Measurements from ENCODE around the gene FTH1.
"Not testable (repeated sequence)": the region's sequence is repeated elsewhere in the genome, so short reads cannot be mapped to it uniquely, and the experiment has no call there.

FTH1 gene

GRCh38 chr11:61967116-61967923 lies at the start of gene FTH1:
FTH1 (minus strand) TSS chr11:61967634; CDS start chr11:61967425, 209 bp downstream.
- DNase-seq (ENCODE audit: low read depth, low spot score): no peak

GRCh38 chr11:62015615-62016014 lies 48.2 kb upstream of the FTH1 start:
- DNase-seq (ENCODE audit: low read depth, low spot score): no peak

DNA sequence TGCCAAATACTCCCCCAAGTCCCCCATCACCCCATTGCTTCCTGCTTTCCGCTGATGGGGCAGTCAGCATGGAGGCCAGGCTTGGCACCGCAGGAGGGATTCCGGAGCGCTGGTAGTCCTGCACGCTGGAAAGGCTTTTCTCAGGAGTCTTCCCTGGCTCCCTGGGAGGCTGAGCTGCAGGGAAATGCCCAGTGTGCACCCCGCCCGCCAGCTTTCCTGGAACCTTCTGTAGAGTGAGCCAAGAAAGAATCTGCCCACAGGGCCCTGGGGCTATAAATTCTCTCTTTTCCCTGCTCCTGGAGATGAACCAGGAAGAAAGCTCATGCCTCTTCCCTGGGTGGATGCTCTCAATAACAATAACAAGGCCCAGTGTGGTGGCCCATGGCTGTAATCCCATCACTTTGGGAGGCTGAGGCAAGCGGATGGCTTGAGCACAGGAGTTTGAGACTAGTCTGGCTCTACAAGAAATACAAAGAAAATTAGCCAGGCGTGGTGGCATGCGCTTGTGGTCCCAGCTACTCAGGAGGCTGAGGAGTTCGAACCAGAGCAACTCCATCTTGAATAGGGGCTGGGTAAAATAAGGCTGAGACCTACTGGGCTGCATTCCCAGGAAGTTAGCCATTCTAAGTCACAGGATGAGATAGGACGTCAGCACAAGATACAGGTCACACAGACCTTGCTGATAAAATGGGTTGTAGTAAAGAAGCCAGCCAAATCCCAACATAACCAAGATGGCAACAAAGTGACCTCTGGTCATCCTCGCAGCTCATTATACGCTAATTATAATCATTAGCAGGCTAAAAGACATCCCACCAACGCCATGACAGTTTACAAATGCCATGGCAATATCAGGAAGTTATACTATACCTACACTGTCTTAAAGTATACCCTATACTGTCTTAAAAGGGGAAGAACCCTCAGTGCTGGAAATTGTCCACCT lies 46.4 kb upstream of the FTH1 start:
- no peak for DNase-seq (ENCODE audit: low read depth, low spot score)

DNA sequence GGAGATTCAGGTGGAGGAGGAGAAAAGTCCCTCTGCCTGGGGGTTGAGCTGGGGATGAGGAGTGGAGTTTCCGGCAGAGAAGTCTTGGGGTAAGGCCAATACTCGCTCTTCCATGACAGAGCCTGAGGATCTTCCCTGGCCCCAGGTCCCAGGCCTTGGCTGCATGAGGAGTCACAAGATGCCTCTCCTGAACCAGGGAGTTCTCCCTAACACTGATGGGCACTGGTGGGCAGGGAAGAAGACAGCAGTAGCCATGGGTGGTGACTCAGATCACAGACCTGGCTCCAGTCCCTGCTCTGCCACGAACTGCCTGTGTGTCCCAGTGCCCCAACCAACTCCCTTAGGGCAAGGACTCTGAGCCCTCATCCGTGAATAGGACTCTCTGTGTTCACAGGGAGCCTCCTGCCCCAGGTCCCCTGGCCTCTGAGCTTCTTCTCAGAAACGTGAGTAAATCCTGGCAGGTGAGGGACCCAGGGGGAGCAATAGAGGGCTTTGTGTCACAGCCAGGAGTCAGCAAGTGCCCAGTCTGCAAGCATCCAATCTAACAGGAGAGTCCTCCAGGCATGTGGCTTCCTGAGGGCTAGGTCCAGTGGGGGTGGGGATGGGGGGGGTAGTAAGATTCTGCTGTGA lies 45.5 kb upstream of the FTH1 start:
- no peak for DNase-seq (ENCODE audit: low read depth, low spot score)

GRCh38 chr11:62012451-62012831 lies 45.0 kb upstream of the FTH1 start:
- DNase-seq (ENCODE audit: low read depth, low spot score): no peak

DNA sequence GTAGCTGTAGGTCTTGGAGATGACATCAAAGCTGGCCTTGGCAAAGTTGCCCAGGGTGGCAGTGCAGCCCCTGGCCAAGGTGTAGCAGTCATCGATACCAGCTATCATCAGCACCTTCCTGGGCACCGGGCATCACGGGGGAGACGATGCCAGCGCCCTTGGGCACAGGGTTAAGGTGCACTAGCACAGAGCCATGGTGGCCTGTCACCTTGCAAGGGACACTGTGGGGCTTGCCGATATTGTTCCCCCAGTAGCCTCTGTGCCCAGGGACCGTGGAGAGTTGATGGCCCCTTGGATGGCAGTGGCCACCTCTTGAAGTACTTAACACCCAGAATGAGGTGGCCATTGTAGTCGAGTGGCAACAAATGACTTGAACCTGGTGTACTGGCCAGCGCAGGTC lies 44.4 kb upstream of the FTH1 start:
- DNase-seq (ENCODE audit: low read depth, low spot score): no peak

DNA sequence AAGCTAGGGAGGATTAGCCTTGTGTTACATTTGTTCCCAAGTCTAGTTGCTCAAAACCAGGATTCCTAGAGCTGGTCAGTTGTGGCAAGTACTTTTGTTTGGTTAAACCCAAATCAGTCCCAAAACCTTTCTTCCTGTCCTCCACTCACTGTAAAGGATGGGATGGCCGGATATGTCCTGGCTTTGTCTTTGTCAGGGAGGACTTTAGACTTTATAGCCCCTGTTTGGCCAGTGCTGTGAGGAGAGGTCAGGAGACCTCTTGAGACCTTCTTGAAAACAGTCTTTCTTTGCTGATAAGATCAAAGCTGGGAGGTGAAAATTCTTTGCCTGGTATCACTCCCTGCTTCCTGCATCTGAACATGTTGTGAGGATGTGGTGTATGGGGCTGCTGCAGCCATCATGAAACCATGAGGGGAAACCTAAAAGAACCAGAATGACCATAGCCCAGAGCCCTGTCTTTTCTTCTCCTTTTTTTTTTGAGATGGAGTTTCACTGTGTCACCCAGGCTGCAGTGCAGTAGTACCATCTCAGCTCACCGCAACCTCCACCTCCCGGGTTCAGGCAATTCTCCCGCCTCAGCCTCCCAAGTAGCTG lies 43.6 kb upstream of the FTH1 start:
- DNase-seq (ENCODE audit: low read depth, low spot score): no peak

- DNase-seq (ENCODE audit: low read depth, low spot score): no peak
Measured at GRCh38 chr11:62008193-62008592, 40.8 kb upstream of the FTH1 start.

GRCh38 chr11:62004473-62004872 lies 37.0 kb upstream of the FTH1 start:
- DNase-seq (ENCODE audit: low read depth, low spot score): peak; percentile 40

GRCh38 chr11:62002283-62002682 lies 34.8 kb upstream of the FTH1 start:
- DNase-seq (ENCODE audit: low read depth, low spot score): not testable (repeated sequence)

- DNase-seq (ENCODE audit: low read depth, low spot score): no peak
Measured at GRCh38 chr11:62001450-62002191, 34.2 kb upstream of the FTH1 start.

GRCh38 chr11:62000539-62001446 lies 33.4 kb upstream of the FTH1 start:
- no peak for DNase-seq (ENCODE audit: low read depth, low spot score)

GRCh38 chr11:61999141-61999975 lies 31.9 kb upstream of the FTH1 start:
- no peak for DNase-seq (ENCODE audit: low read depth, low spot score)

DNA sequence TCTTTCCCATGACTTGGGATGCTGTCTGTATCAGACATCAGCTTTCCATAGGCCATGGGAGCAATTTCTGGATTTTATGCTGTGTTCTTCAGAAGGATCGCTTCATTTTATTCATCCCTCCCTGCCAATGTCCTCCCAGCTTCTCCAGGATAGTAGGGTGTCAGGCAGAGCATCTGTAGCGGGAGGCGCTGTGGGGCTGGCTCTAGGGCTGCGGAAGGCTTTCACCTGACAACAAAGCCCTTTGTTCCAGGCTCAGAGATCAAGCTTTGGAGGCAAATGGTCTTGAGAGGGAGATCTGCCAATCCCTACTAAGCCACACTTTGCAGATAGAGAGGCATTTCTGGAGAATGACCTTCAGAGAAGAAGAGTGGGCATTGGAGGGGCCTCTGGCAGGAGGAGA lies 29.5 kb upstream of the FTH1 start:
- no peak for DNase-seq (ENCODE audit: low read depth, low spot score)

DNA sequence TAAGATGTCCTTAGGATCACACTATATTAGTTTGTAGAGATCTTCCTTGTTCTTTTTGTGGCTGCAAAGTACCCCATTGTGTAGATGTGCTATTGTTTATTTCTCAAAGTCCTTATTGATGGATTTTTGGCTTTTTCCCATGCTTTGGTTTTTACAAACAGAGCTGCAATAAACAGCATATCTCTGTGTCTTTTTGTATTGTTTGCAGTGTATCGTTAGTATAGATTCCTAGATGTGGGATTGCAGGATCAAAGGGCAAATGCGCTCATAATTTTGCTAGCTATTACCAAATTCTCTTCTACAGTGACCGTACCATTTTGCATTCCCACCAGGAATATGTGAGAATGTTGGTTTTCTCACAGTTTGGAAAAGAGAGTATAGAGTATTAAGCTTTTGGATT lies 27.5 kb upstream of the FTH1 start:
- DNase-seq (ENCODE audit: low read depth, low spot score): no peak

DNA sequence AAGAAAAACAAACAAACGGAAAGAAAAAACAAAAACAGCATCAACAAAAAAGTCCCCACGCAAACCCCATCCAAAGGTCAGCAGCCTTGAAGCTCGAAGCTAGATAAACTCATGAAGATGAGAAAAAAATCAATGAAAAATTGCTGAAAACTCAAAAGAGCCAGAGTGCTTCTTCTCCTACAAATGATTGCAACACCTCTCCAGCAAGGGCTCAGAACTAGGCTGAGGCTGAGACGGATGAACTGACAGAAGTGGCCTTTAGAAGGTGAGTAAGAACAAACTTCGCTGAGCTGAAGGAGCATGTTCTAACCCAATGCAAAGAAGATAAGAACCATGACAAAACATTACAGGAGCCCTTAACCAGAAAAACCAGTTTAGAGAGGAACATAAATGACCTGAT lies 18.4 kb upstream of the FTH1 start:
- no peak for DNase-seq (ENCODE audit: low read depth, low spot score)

DNA sequence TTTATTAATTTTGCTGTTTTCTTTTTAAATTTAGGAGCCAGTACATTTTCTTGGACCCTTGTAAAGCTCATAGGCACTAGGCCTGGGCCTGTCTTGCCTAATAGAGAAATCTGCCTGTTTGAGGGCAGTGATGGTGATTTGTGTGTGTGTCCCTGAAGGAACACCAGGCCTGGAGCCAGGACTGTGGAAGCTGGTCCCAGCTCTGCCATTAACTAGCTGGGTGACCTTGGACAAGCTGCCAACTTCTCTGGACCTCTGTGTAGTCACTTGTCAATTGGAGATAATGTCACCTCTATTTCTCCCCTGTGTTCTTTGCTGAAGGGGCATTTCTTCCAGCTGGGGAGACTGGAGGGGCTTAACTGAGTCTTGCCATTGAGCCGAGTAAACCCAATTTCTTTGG lies 16.0 kb upstream of the FTH1 start:
- no peak for DNase-seq (ENCODE audit: low read depth, low spot score)

DNA sequence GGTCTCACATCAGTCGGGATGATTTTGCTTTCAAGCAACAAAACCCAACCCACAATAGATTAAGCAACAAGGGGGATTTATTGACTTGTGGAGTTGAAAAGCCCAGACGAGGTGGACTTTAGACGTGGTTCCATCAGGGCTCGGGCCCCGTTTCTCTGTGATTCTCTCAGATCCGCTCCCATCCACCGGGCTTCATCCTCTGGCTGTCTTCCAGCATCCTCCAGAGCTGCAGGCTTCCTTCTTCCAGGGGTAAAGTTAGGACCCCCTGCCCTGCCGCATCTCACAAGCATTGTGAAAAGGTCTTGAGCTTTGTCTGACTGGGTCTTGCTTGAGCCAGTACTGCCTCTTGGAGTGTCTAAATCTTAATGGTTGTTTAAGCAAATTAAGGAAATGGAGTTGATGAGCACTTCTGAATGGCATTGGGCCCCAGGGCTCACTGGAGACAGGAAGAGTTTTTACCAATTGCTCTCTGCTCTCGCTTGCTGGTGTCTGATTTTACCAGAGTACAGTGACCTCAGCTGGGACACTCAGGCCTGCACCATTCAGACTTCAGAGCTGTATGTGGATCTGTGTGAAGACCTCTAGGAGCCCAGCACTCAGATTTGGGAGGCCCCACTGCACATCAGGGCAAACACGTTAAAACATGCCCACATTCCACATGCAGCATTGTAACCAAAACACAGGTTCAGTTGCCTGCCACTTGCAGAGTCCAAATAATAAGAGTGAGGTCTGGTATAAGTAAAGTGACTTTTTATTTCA lies 13.5 kb upstream of the FTH1 start:
- no peak for DNase-seq (ENCODE audit: low read depth, low spot score)

Data from smooth muscle cell of the brain vasculature (primary cell).